ENCODE data around the gene IL20.

IL20 gene

DNA sequence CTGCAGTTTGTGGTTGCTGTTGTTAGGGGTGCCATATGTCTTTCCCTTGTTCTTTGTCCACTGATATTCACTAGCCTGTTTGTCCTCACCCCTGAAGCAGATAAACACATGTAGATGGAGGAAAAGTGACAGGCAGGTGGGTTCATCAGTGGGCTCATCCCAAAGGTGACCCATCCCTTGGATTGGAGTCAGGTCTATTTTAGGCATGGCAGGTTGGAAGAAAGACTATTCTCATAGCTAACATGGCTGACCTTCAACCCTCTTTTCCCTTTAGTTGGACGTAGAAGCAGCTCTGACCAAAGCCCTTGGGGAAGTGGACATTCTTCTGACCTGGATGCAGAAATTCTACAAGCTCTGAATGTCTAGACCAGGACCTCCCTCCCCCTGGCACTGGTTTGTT is 37.3 kb downstream of the IL20 start:
- DNase-seq (ENCODE audit: low read depth in 2 of 2): no peak

DNA sequence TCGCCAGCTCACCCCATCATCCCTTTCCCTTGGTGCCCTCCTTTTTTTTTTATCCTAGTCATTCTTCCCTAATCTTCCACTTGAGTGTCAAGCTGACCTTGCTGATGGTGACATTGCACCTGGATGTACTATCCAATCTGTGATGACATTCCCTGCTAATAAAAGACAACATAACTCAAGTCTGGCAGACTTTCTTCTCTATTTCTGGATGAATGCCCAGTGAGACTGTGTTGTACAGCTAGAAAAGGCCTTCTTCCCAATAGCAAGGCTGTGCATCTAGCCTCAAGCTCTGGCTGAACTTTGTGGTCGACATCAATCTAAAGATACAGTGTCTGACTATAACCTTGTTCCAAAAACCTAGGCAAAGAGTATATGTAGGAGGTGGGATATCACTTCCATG is 38.3 kb downstream of the IL20 start:
- no peak for DNase-seq (ENCODE audit: low read depth in 2 of 2)

GRCh38 chr1:206904423-206905142 is 39.2 kb downstream of the IL20 start:
- DNase-seq (ENCODE audit: low read depth in 2 of 2): no peak

DNA sequence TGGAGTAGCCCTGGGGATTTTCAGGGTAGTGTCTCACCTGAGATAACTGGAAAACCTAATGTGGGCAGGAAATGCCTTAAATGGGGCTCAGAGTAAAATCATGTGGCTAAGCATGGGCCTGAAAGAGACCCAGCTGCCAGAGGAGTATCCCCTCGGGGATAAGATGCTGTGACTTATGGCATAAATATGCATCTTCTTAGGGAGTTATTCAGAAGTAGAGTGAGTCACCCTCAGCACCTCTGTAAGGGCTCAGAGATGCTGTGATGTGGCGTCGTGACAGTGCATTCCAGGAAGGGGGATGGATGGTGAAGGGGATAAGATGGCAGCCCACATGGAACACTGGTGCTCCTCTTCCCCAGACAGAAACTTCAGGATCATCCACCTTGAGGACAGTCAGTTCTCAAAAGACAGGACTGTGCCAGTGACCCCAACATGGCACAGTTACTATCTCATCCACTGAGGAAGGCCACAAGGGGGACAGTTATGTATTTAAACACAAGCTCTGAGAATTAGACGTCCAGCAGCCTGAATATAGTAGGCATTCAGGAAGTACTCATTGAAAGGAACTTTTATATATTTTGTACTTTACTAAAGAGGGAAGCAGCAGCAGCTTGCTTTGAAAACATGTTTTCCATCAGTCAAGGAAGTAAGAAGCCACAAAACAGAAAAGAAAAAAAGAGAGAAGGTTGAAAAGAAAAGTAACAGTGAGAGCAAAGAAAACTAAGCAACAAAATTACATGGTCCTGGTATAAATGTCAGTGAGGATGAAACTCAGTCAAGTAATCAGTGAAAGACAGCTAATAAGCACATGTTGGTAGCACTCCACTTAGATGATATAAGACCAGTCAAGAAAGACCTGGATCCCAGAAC is 40.1 kb downstream of the IL20 start:
- no peak for DNase-seq (ENCODE audit: low read depth in 2 of 2)

DNA sequence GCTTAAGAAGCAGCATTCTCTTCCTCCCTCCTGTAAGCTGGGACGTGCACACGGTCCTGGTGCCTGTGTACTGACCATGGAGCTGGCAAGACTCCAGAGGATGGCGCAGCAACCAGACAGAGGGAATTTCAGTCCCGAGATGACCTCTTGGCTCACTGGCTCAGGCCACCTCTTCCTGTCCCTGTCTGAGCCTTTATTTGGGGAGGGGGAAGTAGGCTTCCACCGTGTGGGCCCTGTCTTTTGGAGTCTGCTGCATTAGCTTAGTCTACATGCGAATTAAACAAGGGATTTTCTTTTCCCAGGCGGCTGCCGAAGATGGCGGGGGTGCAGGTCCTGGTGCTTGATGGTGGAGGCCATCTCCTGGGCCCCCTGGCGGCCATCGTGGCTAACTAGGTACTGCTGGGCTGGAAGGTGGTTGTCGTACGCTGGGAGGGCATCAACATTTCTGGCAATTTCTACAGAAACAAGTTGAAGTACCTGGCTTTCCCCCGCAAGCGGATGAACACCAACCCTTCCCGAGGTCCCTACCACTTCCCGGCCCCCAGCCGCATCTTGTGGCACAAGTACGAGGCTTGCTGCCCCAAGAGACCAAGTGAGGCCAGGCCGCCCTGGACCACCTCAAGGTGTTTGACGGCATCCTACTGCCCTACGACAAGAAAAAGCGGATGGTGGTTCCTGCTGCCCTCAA is 42.0 kb downstream of the IL20 start:
- no peak for DNase-seq (ENCODE audit: low read depth in 2 of 2)

GRCh38 chr1:206908038-206908437 is 42.6 kb downstream of the IL20 start:
- DNase-seq (ENCODE audit: low read depth in 2 of 2): no peak

- DNase-seq (ENCODE audit: low read depth in 2 of 2): no peak
Measured at GRCh38 chr1:206909161-206909882, 43.9 kb downstream of the IL20 start.

DNA sequence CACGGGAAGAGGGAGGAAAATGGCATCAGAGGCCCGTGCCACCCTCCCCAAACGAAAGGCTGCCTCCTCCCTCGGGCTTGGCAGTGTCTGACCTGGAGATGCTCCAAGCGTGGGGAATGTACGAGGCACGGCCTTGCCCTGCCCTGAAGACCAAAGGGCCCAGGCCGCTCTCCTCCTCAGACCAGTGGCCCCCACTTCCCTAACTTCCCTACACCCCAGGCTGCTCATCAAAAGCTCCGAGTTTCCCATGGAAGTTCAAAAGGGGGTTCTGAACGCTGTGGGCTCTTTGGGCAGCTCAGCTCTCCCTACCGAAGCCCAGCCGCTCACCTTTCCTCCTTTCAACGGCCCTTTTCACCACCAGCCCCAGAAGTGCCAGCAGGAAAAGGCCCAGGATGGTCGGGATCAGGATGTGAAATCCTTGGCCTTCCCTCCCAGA is 44.5 kb downstream of the IL20 start:
- DNase-seq (ENCODE audit: low read depth in 2 of 2): no peak

GRCh38 chr1:206911064-206911663 is 45.7 kb downstream of the IL20 start:
- no peak for DNase-seq (ENCODE audit: low read depth in 2 of 2)

GRCh38 chr1:206912445-206913095 is 47.1 kb downstream of the IL20 start:
- DNase-seq (ENCODE audit: low read depth in 2 of 2): no peak

GRCh38 chr1:206913766-206914537 is 48.5 kb downstream of the IL20 start:
- no peak for DNase-seq (ENCODE audit: low read depth in 2 of 2)

DNA sequence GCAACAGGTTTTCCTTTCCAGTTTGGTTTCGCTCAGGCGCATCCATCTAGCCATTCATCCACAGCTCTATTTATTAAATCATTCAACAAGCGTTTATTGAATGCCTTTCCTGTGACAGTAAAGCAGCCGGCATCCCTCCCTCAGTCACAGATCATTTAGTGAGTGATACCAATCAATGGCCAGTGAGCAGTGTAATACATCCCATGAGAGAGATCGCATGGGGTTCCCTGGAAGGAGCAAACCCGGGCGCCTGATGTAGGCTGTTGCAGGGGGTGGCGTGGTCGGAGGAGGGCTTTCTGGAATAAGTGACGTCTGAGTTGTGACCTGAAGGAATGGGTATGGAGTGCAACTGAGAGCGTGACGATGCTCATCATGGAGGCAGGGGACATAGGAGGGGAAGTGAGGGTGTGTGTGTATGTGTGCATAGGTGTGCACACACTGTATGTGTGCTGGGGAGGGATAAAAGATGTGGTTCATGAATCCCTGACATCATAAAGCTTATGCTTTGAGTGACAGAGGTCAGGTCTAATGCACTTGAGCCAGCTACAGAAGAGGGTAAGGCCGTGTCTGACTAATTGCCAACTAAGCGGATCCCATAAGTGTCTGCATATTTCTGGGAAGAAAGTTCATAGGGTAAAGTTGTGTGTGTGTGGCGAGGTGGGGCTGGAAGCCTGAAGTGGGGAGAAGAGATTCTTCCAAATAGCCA is 49.8 kb downstream of the IL20 start:
- no peak for DNase-seq (ENCODE audit: low read depth in 2 of 2)

GRCh38 chr1:206916000-206916709 is 50.7 kb downstream of the IL20 start:
- no peak for DNase-seq (ENCODE audit: low read depth in 2 of 2)

DNA sequence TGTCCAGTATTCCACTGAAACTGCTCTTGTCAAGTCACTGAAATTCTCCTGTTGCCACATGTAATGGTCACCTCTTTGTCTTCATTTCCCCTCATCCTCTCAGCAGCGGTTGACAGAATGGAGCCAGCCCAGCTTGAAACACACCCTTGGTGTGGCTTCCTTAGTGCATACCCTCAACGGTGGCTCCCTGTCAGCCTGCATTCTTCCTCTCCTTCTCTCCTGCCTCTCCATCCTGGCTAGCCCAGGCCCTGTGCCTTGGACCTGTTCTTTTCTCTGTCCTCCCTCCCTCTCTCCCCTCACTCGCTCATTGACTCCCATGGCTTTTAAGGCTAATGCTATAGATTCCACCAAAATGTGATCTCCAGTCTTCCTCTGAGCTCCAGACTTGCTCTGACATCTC is 52.7 kb downstream of the IL20 start:
- no peak for DNase-seq (ENCODE audit: low read depth in 2 of 2)

All from activated CD8-positive, alpha-beta memory T cell treated with anti-CD3 and anti-CD28 coated beads for 4 hours (primary cell).